ENCODE data around the gene TOR3A.

The TOR3A gene

DNA sequence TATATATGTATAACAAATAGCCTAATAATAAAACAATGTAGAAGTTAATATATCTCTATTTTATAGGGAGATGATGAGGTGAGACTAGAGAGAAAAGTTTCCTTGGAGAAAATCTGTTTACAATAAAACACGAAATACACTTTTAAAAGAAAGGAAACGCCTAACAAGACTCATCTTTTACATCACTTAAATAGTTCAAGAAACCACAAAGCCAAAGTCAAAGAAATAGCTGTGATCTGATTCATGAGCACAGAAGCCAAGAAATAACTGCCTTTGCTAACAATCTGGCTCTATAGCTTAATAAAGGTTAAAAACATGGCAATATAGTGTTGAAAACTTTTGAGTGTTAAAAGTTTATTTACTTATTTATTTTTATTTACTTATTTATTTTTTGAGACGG, 61.5 kb downstream of the TOR3A start:
- in situ Hi-C loops (cut with MboI; ENCODE audit: low sequenced_read_pairs), result no loop called here

DNA sequence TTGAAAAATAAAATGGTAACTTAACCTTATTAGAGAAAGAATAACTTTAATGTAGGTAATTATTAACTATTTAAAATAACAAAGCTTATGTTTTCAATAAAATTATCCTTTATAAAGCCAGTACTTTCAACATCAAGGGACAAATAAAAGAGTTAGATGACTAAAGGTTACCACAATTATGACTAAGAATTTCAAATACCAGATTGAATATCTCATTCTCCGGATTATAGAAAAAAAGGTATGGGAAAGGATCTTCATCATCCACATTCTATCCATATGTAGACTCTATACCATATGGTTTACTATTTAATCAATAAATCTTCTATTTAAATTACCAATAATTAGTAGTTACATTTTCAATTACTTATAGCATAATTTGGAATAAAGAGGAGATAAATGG, 62.8 kb downstream of the TOR3A start:
- in situ Hi-C loops (cut with MboI; ENCODE audit: low sequenced_read_pairs), result no loop called here

DNA sequence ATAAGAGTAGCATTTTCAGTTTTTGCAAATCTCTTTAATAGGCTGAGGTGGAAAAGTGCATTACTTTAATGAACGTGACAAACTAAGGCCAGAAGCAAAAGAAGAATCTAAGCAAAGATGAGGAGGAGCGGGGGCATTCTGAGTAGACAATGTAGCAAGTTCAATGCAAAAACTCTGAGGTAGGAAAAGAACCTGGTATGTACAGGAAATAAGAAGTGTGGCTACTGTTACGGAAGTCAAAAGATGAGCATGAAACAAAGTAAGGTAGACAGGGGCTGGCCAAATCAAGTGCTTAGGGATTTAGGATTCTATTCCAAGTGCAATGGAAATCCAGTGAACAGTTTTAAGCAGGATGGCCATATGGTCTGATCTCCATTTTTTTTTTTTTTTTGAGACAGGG, 63.7 kb downstream of the TOR3A start:
- in situ Hi-C loops (cut with MboI; ENCODE audit: low sequenced_read_pairs), result no loop called here

Measured in hTERT RPE-1 (cell line).